Measurements from ENCODE around the gene VWA7. TPM values are rescaled to one million over a fixed set of nuclear protein-coding genes. Genes with fewer than 3 reads are reported as not detected.
A peak's percentile ranks its signal among the peaks of the same experiment; 100 is the strongest.

The VWA7 gene
- total RNA-seq, 1 donor from 2014 or later, result 0.54 TPM

GRCh38 chr6:31758281-31758680 lies 18.8 kb downstream of the VWA7 start:
- Mint-ChIP-seq H3K36me3 (ENCODE audit: low read depth, unreplicated experiment) (peaks cover 19% of the 10 kb centered on the region), H3K4me1 (ENCODE audit: low read depth, unreplicated experiment) (peaks cover 2% of the 10 kb centered on the region), H3K4me3 (ENCODE audit: unreplicated experiment) (no peak overlapping the region), H3K9me3 (ENCODE audit: unreplicated experiment) (peaks cover 3% of the 10 kb centered on the region), H3K27ac (ENCODE audit: unreplicated experiment) (no peak overlapping the region), H3K27me3 (ENCODE audit: low read depth, unreplicated experiment) (peaks cover 6% of the 10 kb centered on the region)
- no peak overlapping the region for H2AFZ ChIP-seq (ENCODE audit: low read depth, low read length)
- H3K4me2 ChIP-seq (ENCODE audit: low read length), result no peak overlapping the region
- no peak overlapping the region for H3K9ac ChIP-seq (ENCODE audit: low read length)
- H3K4me3 ChIP-seq (ENCODE audit: insufficient read depth, low read depth, low read length), result no peak overlapping the region
- FAIRE-seq, result no peak
- H3K9me3 ChIP-seq (ENCODE audit: insufficient read depth, low read depth, low read length), result no peaks in the 10 kb centered on the region
- H3K27me3 ChIP-seq (ENCODE audit: insufficient read depth, low read length), result no peaks in the 10 kb centered on the region
- DNase-seq (ENCODE audit: low read depth), result no peak
- H3K79me2 ChIP-seq (ENCODE audit: insufficient read depth, low read length), result no peaks in the 10 kb centered on the region
- peaks cover under 1% of the 10 kb centered on the region for H3K4me1 ChIP-seq (ENCODE audit: insufficient read depth, low read length)
- no peaks in the 10 kb centered on the region for H3K36me3 ChIP-seq (ENCODE audit: insufficient read depth, low read length)
- H4K20me1 ChIP-seq (ENCODE audit: insufficient read depth, low read length), result no peaks in the 10 kb centered on the region
- no peak overlapping the region for H3K27ac ChIP-seq (ENCODE audit: low read depth, low read length)
- TF ChIP-seq CTCF (IDR thresholded peaks at IDR 0.05; ENCODE audit: insufficient read depth, low read depth, low read length), result no peak

- H4K20me1 ChIP-seq (ENCODE audit: insufficient read depth, low read length), result no peaks in the 10 kb centered on the region
- DNase-seq (ENCODE audit: low read depth) (peak; percentile 87), FAIRE-seq (peak; percentile 62)
- no peaks in the 10 kb centered on the region for H3K79me2 ChIP-seq (ENCODE audit: insufficient read depth, low read length)
- H3K4me3 ChIP-seq (ENCODE audit: insufficient read depth, low read depth, low read length), result no peak overlapping the region
- H3K9me3 Mint-ChIP-seq (ENCODE audit: unreplicated experiment), result no peaks in the 10 kb centered on the region
- no peaks in the 10 kb centered on the region for H3K36me3 Mint-ChIP-seq (ENCODE audit: low read depth, unreplicated experiment)
- peaks cover 16% of the 10 kb centered on the region for H3K4me1 Mint-ChIP-seq (ENCODE audit: low read depth, unreplicated experiment)
- H3K4me3 Mint-ChIP-seq (ENCODE audit: unreplicated experiment), result peak overlapping the region; percentile 50
- no peaks in the 10 kb centered on the region for H3K9me3 ChIP-seq (ENCODE audit: insufficient read depth, low read depth, low read length)
- no peaks in the 10 kb centered on the region for H3K27me3 ChIP-seq (ENCODE audit: insufficient read depth, low read length)
- no peak for TF ChIP-seq CTCF (IDR thresholded peaks at IDR 0.05; ENCODE audit: insufficient read depth, low read depth, low read length)
- no peak for TF ChIP-seq EZH2 (IDR thresholded peaks at IDR 0.05; ENCODE audit: insufficient read depth, low read length)
- peaks cover 11% of the 10 kb centered on the region for H3K4me1 ChIP-seq (ENCODE audit: insufficient read depth, low read length)
- peak overlapping the region; percentile 84 for H3K27ac Mint-ChIP-seq (ENCODE audit: unreplicated experiment)
- H3K4me2 ChIP-seq (ENCODE audit: low read length), result peak overlapping the region; percentile 64
- no peaks in the 10 kb centered on the region for H3K27me3 Mint-ChIP-seq (ENCODE audit: low read depth, unreplicated experiment)
- peak overlapping the region; percentile 43 for H3K9ac ChIP-seq (ENCODE audit: low read length)
- no peaks in the 10 kb centered on the region for H3K36me3 ChIP-seq (ENCODE audit: insufficient read depth, low read length)
- no peak overlapping the region for H2AFZ ChIP-seq (ENCODE audit: low read depth, low read length)
- peak overlapping the region; percentile 42 for H3K27ac ChIP-seq (ENCODE audit: low read depth, low read length)
Measured at GRCh38 chr6:31752739-31753319, 24.3 kb downstream of the VWA7 start.

GRCh38 chr6:31750411-31751022 lies 26.6 kb downstream of the VWA7 start:
- Histone ChIP-seq H3K9ac (ENCODE audit: low read length) (no peak overlapping the region), H3K4me2 (ENCODE audit: low read length) (peak overlapping the region; percentile 28), H3K27ac (ENCODE audit: low read depth, low read length) (peak overlapping the region; percentile 34), H3K4me3 (ENCODE audit: insufficient read depth, low read depth, low read length) (no peak overlapping the region), H4K20me1 (ENCODE audit: insufficient read depth, low read length) (no peaks in the 10 kb centered on the region), H3K79me2 (ENCODE audit: insufficient read depth, low read length) (no peaks in the 10 kb centered on the region), H2AFZ (ENCODE audit: low read depth, low read length) (no peak overlapping the region), H3K36me3 (ENCODE audit: insufficient read depth, low read length) (peaks cover 4% of the 10 kb centered on the region), H3K4me1 (ENCODE audit: insufficient read depth, low read length) (peaks cover 11% of the 10 kb centered on the region), H3K27me3 (ENCODE audit: insufficient read depth, low read length) (no peaks in the 10 kb centered on the region), H3K9me3 (ENCODE audit: insufficient read depth, low read depth, low read length) (no peaks in the 10 kb centered on the region)
- DNase-seq (ENCODE audit: low read depth) (peak; percentile 81), FAIRE-seq (no peak)
- no peak overlapping the region for H3K27ac Mint-ChIP-seq (ENCODE audit: unreplicated experiment)
- H3K4me3 Mint-ChIP-seq (ENCODE audit: unreplicated experiment), result peak overlapping the region; percentile 6
- H3K27me3 Mint-ChIP-seq (ENCODE audit: low read depth, unreplicated experiment), result no peaks in the 10 kb centered on the region
- no peak for TF ChIP-seq EZH2 (IDR thresholded peaks at IDR 0.05; ENCODE audit: insufficient read depth, low read length)
- no peak for TF ChIP-seq CTCF (IDR thresholded peaks at IDR 0.05; ENCODE audit: insufficient read depth, low read depth, low read length)
- no peaks in the 10 kb centered on the region for H3K9me3 Mint-ChIP-seq (ENCODE audit: unreplicated experiment)
- peaks cover 23% of the 10 kb centered on the region for H3K4me1 Mint-ChIP-seq (ENCODE audit: low read depth, unreplicated experiment)
- H3K36me3 Mint-ChIP-seq (ENCODE audit: low read depth, unreplicated experiment), result no peaks in the 10 kb centered on the region
